HG03280 (cell line): ENCODE results near the gene CCL2.

Source experiments
- ATAC-seq: cut with Tn5 transposase; IDR thresholded peaks from one replicate; pipeline ENCODE4 v1.9.1; 2021; ENCODE audit warnings: mild to moderate bottlenecking, moderate library complexity; ENCODE audit not compliant: unreplicated experiment

Gene CCL2

GRCh38 chr17:34237458-34237857 is 17.6 kb upstream of the CCL2 start:
- no peak for ATAC-seq

DNA sequence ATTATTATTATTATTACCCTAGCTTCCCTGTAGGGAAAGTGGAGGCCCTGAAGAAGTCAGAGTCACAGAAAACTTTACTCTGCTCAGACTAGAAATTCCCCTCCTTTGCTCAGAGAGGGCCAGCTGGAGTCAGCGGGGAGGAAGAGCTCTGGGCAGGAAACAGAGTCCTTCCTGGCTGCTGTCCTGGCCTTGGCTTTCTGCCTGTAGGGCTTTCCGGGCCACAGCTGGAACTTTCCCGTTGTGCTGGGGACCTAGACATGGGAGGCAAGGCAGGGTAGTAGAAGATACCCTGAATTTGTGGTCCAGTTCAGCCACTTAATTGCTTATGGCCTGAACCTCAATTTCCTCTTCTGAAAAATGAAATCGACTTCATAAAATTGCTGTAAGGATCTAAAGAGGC is 14.0 kb upstream of the CCL2 start:
- no peak for ATAC-seq

GRCh38 chr17:34242587-34243363 is 12.3 kb upstream of the CCL2 start:
- no peak for ATAC-seq

DNA sequence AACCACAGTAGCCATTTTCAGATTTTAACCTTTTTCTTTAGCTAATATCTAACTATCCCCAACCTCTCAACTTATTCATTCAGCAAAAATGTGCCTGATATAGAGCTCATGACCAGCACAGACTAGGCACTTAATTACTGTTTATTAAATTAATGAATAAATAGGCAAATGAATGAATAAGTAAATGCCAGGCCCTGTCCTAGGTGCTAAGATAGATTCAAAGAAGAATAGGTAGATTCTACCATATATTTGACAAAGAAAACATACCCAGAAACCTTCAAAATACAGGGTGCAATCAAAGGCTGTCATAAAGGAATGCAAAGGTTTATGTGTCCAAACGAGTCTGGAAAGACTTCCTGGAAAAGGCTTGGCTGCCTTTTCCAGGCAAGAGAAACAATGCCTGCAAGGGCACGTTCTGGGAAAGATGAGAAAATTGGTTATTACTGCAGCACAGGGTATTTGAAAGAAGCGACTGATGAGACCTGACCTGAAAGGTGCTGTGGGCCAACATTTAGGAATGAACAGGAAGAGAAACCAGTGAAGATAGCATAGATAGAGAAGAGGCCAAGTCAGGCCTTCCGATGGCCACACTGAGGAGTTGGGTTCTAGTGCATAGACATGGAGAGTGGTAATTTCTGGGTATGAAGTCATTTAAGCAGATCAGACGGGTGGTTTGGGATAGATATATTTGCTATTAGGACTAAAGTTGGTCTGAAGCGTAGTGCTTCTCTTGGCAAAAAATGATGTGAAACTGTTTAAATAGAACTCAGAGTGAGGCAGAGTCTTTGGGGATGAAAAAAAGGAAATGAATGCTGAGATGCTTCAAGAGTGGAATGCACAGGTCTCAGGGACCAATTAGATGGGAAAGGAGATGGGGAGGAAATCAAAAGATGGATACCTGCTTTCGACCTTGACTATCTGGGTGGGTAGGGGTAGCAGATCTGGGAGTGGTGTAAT is 11.4 kb upstream of the CCL2 start:
- ATAC-seq, result no peak

- no peak for ATAC-seq
These were observed 9.7 kb upstream of the CCL2 start for GRCh38 chr17:34245351-34245905.

GRCh38 chr17:34246446-34246845 is 8.6 kb upstream of the CCL2 start:
- ATAC-seq, result no peak

- ATAC-seq, result no peak
These were observed 8.2 kb upstream of the CCL2 start for GRCh38 chr17:34246881-34247280.

- ATAC-seq, result no peak
These were observed 6.5 kb upstream of the CCL2 start for GRCh38 chr17:34248511-34249024.

- ATAC-seq, result no peak
These were observed 6.0 kb upstream of the CCL2 start for GRCh38 chr17:34249061-34249460.

GRCh38 chr17:34249478-34249877 is 5.6 kb upstream of the CCL2 start:
- no peak for ATAC-seq

GRCh38 chr17:34251186-34251585 is 3.9 kb upstream of the CCL2 start:
- ATAC-seq, result no peak

GRCh38 chr17:34252095-34252443 is 3.0 kb upstream of the CCL2 start:
- no peak for ATAC-seq

GRCh38 chr17:34252444-34253138 is 2.5 kb upstream of the CCL2 start:
- ATAC-seq, result no peak

- ATAC-seq, result no peak
These were observed 2.0 kb upstream of the CCL2 start for GRCh38 chr17:34253139-34253525.

DNA sequence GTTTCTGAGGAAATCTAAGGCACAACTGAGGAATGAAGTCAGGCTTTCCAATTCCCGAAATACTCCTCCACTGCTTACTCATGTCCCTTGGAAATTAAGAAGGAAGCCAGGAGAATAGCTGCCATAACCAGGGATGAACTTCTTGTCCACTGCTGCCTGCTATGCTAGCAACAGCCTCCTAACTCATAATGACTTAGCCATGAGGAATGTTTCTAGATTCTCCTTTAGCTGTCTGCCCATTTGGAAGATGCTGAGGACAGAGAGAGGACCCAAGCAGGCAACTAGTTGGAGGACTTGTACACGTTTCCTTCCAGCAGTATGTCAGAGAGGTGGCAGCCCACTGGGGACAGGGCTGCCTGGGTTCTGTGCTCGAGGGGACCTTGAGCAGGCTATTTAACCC is 939 bp upstream of the CCL2 start:
- ATAC-seq, result no peak

DNA sequence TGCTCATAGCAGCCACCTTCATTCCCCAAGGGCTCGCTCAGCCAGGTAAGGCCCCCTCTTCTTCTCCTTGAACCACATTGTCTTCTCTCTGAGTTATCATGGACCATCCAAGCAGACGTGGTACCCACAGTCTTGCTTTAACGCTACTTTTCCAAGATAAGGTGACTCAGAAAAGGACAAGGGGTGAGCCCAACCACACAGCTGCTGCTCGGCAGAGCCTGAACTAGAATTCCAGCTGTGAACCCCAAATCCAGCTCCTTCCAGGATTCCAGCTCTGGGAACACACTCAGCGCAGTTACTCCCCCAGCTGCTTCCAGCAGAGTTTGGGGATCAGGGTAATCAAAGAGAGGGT is 272 bp downstream of the CCL2 start:
- ATAC-seq, result no peak

DNA sequence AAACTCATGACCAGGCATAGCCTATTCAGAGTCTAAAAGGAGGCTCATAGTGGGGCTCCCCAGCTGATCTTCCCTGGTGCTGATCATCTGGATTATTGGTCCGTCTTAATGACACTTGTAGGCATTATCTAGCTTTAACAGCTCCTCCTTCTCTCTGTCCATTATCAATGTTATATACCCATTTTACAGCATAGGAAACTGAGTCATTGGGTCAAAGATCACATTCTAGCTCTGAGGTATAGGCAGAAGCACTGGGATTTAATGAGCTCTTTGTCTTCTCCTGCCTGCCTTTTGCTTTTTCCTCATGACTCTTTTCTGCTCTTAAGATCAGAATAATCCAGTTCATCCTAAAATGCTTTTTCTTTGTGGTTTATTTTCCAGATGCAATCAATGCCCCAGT is 756 bp downstream of the CCL2 start:
- no peak for ATAC-seq

GRCh38 chr17:34257299-34257985 is 2.4 kb downstream of the CCL2 start:
- ATAC-seq, result no peak

DNA sequence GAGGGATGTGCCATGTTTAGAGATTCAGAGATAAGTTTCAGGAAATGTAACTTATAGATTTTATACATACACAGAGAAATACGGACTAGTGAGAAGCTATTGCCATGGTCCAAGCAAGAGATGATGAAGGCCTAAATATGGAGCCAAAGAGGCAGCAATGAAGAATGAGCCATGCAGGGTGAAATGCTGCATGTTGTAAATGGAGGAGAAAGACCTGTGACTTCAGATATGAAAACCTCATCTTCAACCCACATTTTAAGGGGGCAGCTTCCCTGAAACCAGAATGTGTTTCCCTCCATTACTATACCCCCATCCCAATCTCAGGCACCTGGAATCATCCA is 2.9 kb downstream of the CCL2 start:
- no peak for ATAC-seq

GRCh38 chr17:34259146-34259545 is 4.1 kb downstream of the CCL2 start:
- no peak for ATAC-seq

- ATAC-seq, result no peak
These were observed 5.8 kb downstream of the CCL2 start for GRCh38 chr17:34260861-34261260.
